GM04504 (cell line): ENCODE data around the gene MAPRE2.

Experiments used
- DNase-seq: peaks from one replicate; pipeline ENCODE4 v3.0.0-alpha.2; 2012; ENCODE audit warnings: low read depth

MAPRE2 gene

GRCh38 chr18:35038029-35038428 is 3.2 kb upstream of the MAPRE2 start:
- no peak for DNase-seq

- no peak for DNase-seq
Measured at GRCh38 chr18:35038881-35039491, 2.2 kb upstream of the MAPRE2 start.

GRCh38 chr18:35040638-35040987 is 600 bp upstream of the MAPRE2 start:
- no peak for DNase-seq

- no peak for DNase-seq
Measured at GRCh38 chr18:35041815-35042387, 688 bp downstream of the MAPRE2 start.

- DNase-seq = no peak
Measured at GRCh38 chr18:35042389-35043071, 1.3 kb downstream of the MAPRE2 start.

- no peak for DNase-seq
Measured at GRCh38 chr18:35043207-35043606, 2.0 kb downstream of the MAPRE2 start.

- peak; percentile 45 for DNase-seq
Measured at GRCh38 chr18:35045121-35045520, 3.9 kb downstream of the MAPRE2 start.

- no peak for DNase-seq
Measured at GRCh38 chr18:35045806-35046205, 4.6 kb downstream of the MAPRE2 start.

- DNase-seq = no peak
Measured at GRCh38 chr18:35047697-35048292, 6.6 kb downstream of the MAPRE2 start.

GRCh38 chr18:35049111-35050027 is 8.2 kb downstream of the MAPRE2 start:
- no peak for DNase-seq

- DNase-seq = no peak
Measured at GRCh38 chr18:35050028-35050546, 8.9 kb downstream of the MAPRE2 start.

- no peak for DNase-seq
Measured at GRCh38 chr18:35050705-35051195, 9.5 kb downstream of the MAPRE2 start.

GRCh38 chr18:35051641-35052377 is 10.6 kb downstream of the MAPRE2 start:
- DNase-seq = no peak

- no peak for DNase-seq
Measured at GRCh38 chr18:35054401-35054800, 13.2 kb downstream of the MAPRE2 start.

GRCh38 chr18:35055105-35055504 is 13.9 kb downstream of the MAPRE2 start:
- DNase-seq = no peak

- DNase-seq = no peak
Measured at GRCh38 chr18:35055726-35056125, 14.5 kb downstream of the MAPRE2 start.

GRCh38 chr18:35059280-35059927 is 18.2 kb downstream of the MAPRE2 start:
- no peak for DNase-seq

GRCh38 chr18:35060122-35060815 is 19.1 kb downstream of the MAPRE2 start:
- DNase-seq = no peak

GRCh38 chr18:35061336-35061735 is 20.1 kb downstream of the MAPRE2 start:
- DNase-seq = no peak

- DNase-seq = no peak
Measured at GRCh38 chr18:35061804-35062203, 20.6 kb downstream of the MAPRE2 start.
